GM08714 (cell line): ENCODE results near the gene FGD6.
"Not testable (repeated sequence)": the region's sequence is repeated elsewhere in the genome, so short reads cannot be mapped to it uniquely, and the experiment has no call there.

Experiments
- H3K4me3 ChIP-seq: fragments of 200-500 bp; sonication (Bioruptor generic); 2 replicates; pipeline ENCODE4 v1.5.1; 2014; ENCODE audit warnings: mild to moderate bottlenecking, low read length, inconsistent platforms
- ZNF274 ChIP-seq: IDR thresholded peaks from 2 replicates; pipeline ENCODE4 v1.6.1; 2012; ENCODE audit warnings: mild to moderate bottlenecking, low read depth, low read length

FGD6 gene

DNA sequence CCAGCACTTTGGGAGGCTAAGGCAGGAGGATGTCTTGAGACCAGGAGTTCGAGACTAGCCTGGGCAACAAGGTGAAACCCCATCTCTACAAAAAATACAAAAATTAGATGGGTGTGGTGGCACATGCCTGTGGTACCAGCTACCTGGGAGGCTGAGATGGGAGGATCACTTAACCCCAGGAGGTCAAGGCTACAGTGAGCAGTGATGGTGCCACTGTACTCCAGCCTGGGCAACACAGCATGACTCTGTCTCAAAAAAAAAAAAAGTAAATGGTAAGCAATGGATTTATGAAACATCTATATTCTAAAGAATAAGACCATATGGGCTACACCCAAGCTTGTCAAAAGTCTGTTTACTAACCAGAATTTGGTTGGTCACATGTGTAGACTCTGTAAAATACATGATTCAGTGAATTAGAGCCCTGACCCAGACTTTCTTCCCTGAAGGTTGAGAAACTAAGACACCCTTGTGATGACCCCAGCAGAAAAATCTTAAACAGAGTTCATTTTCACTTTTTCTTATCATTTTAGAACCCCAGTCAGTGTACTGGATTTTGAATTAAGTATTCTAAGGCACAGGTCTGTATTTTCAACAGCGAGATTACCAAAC lies 12.1 kb downstream of the FGD6 start:
- no peak for TF ChIP-seq ZNF274
- H3K4me3 ChIP-seq, result no peak overlapping the region

DNA sequence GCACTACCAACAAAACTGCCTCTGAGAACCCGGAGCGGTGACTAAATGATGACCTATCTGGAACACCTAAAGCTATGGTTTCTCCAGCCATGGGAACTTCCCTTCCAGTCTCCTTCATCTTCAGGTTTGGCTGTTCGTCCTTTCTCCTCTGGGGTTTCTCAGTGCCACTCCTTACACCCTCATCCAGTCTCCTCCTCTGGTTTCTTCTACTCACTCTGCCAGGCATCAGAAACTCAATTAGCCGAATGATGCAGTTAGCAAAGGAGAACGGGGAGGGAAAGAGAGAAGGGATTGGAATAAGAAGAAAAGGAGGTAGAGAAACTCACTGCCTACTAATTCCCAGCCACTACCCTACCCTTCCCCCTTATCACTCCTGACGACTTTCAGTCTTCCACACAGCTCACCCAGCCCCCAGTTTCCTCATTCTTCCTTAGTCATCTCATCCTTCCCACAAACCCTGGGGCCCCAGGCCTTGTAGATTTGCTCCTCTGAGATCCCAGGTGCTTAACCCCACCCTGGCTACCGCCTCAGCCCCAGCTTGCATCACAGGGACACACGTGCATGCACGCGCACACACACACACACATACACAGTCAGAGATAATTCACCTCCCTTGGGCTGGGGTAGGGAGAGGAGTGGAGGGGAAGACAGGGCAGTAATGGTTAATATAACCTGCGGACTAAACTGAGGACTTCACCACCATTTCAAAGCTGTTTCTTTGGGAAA lies 13.0 kb downstream of the FGD6 start:
- H3K4me3 ChIP-seq, result no peak overlapping the region
- TF ChIP-seq ZNF274, result no peak

DNA sequence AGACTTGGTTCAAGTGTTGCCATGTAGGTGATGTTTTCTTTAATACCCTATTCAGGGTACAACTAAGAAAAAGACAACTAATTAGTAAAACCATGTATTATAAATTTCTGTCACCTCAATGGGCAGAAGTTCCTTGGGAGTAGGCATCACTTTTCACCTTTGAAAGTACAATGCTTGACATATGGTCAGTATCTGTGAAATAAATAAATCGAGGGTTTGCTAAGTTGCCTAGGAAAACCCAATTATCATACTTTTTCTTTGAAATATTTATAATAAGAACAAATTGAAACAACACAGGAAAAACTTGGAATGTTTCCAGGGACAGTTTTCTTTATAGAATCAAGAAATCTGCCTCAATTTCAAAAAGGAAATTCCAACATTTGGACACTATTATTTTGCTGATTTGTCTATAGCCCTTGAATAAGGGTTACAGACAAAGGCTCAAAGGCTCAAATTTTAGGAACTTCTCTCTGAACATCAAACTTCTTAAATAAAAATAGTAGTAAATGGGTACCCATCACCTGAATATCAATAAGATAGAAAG lies 13.7 kb downstream of the FGD6 start:
- no peak overlapping the region for H3K4me3 ChIP-seq
- no peak for TF ChIP-seq ZNF274

DNA sequence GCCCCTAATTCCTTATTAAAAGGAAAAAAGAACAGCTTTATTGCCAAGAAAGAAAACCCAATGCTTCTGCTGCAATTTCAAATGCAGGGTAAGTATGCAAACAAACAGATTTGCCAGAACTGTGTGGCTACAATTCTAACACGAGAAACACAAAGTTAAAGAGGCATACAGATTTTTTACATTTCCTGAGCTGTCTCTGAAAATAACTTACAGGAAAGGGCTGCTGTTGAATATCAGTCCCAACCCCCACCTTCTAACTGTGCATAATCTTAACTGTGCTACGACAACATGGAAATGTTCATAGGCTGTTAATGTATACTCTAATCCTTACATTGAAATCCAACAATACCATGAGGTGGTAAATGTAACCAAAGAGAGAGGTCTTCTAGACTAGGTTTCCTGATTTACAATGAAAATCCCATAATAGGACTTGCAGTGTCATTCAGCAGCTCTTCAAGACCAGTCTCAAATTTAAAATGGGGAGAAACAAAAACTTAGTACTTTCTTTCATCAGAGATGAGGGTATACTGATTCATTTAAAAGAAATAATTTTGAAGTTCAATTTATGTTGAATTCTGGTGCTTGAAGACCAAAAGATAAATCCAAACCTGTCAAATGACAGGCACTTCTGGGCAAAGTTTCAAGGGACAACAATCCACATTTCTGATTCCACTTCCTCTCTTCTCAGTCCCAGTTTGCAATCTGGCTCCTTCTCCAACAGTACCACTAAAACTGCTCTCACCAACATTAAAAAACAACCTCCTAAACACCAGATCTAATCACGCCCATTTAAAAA lies 14.4 kb downstream of the FGD6 start:
- H3K4me3 ChIP-seq, result no peak overlapping the region
- TF ChIP-seq ZNF274, result no peak

DNA sequence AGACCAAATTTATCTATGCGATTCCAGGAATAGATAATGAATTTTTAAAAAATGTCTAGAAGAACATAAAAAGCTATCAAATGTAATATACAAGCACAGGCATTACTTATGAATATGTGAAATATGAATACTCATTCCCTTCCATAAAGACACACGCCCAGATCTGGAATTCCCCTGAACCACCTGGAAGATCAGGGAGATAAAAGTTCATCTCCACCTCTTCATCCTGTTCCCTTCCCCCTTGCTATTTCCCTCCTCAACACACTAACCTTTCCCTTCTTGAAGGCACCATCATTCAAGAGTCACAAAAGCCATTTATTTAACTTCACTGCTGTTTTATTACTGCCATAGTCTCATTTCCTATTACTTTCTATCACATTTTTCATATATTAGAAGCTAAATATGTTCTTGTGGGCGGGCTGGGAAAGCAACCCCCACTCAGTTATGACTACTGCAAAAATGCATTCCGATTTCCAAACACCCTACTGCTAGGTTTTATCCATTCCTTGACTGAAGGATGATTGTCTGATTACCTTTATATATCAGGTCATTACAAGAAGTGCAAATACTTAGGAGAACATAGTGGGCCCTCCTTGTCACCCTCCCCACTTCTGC lies 16.1 kb downstream of the FGD6 start:
- TF ChIP-seq ZNF274, result no peak
- no peak overlapping the region for H3K4me3 ChIP-seq

DNA sequence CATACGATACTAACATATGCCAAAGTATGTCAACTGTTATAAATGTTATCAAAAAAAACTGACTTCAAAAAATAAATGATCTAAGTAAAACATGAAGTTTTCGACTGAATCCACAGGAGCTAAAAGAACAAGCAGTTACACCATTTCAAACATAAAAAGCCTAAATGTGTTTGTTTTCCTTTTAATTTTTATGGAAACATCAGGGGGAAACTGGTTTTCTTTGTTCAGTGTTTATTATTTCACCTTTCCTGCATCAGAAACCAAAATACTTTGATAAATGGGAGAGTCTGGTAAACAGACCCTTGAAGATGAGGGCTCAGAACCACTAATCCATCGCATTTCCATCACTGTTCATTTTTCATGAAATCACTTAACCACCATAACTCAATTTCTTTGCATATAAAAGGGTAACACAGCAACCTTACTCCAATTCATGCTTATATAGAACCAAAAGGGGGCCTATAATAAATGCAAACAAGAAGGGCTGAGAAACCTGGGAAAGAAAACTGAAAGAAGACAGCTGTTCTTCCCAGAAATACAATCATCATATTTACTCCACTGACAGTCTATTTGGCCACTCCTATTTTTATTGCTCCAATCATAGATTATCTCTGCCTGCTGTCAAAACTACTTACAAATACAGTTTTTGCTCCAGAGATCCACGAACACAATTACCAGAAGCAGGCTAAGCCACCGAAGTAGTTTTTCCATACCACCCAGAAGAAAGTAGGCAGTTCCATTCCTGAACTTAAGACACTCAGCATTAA lies 17.0 kb downstream of the FGD6 start:
- no peak for TF ChIP-seq ZNF274
- H3K4me3 ChIP-seq, result no peak overlapping the region

DNA sequence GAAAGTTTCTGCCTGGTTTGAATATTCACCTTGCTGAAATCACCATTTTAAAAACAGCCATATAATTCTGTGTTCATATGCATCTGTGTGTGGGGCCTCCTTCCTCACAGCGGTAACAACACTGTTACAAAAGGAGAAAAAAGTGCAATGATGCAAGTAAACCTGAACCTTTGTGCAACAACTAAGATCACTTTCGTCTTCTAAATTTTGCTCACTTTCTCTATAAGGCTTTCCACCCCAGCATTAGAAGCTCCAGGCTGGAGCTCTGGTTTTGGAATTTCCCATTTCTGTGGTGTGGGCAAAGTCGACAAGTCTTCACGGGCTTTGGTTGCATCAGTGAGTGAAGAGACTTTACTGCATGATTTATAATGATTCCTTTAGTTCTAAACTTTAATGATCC lies 18.4 kb downstream of the FGD6 start:
- no peak overlapping the region for H3K4me3 ChIP-seq

DNA sequence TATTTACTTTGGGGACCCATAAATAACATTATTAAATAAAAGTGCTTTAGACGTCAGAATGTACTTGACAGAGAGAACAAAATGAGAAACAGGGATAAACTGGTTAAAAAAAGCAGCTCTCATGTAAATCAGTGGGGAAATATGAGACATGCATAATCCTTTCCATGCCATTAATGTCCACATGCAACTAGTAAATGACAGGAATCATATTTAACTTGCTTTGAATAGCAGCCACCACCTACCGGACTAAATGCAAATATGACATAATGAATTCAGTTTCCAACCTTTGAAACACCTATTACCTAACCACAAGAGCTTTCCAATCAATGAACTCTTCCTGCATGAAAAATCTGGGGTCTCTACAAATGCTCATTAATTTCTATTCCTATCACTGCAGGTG lies 19.6 kb downstream of the FGD6 start:
- no peak for TF ChIP-seq ZNF274
- H3K4me3 ChIP-seq, result no peak overlapping the region

More for the DNA sequence above, 18.4 kb downstream of the FGD6 start:
- TF ChIP-seq ZNF274, result no peak

DNA sequence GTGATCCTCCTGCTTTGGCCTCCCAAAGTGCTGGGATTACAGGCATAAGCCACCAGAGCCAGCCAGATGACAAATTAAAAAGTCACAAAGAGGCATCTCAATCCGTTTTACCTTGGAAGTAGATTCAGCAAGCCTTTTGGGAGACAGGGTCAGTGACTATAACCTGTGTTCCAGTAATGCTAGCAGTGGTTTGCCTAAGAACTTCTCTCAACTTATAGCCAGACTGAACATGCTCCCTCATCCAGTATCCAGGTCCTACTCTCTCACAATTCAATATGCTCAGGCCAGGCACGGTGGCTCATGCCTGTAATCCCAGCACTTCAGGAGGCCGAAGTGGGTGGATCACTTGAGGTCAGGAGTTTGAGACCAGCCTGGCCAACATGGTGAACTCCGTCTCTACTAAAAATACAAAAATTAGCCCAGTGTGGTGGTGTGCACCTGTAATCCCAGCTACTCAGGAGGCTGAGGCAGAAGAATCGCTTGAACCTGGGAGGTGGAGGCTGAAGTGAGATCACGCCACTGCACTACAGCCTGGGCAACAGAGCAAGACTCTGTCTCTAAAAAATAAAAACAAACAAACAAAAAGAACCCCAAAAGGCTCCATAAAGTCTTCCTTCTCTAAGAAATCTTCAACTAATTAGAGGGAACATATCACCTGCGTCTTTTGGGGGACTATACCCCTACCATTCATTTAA lies 20.2 kb downstream of the FGD6 start:
- not testable (repeated sequence) for H3K4me3 ChIP-seq

DNA sequence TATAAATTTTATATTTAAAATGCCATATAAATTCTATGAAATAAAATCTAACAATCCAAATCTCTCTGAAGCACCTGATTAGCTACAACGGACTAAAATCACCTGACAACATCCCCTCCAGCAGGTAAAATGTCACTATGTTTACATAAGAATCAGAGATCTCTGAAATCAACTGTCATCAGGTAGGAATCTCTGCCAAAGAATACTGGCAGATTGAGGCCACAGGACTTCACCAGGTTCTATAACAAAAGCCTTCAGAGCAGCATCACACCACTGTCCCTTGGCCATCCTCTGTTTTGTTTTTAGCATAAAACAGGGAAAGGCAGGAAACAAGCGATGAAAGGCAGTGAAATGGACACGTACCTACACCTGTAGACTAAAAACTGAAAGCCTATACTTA lies 22.1 kb downstream of the FGD6 start:
- no peak for TF ChIP-seq ZNF274

DNA sequence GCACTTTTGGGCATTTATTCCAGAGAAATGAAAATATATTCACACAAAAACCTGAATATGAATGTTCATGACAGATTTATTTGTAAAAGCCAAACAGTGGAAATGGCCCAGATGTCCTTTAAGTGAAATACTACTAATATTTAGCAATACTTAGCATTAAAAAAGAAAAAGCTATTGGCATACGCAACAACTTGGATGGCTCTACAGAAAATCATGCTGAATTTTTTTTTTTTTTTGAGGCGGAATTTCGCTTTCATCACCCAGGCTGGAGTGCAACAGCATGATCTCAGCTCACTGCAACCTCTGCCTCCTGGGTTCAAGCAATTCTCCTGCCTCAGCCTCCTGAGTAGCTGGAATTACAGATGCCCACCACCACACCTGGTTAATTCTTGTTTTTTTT lies 24.1 kb downstream of the FGD6 start:
- no peak for TF ChIP-seq ZNF274
- no peak overlapping the region for H3K4me3 ChIP-seq

More for the DNA sequence above, 22.1 kb downstream of the FGD6 start:
- no peak overlapping the region for H3K4me3 ChIP-seq

DNA sequence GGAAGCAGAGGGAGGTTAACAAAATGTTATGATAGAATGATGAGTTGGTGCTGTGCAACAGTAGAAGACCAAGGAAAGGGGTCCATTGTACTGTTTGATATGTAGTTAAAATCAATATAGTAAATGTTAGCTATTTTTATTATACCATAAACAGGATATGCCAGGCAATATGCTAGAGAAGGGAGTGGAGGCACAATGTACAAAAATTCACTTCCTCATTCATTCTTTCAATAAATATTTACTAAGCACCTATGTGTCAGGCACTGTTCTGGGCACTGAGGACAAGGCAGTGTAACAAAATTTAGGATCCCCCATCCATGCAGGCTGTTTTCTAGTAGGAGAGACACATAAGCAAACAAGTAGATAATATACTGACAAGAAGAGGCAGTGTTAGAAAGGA lies 25.0 kb downstream of the FGD6 start:
- TF ChIP-seq ZNF274, result no peak
- H3K4me3 ChIP-seq, result no peak overlapping the region

DNA sequence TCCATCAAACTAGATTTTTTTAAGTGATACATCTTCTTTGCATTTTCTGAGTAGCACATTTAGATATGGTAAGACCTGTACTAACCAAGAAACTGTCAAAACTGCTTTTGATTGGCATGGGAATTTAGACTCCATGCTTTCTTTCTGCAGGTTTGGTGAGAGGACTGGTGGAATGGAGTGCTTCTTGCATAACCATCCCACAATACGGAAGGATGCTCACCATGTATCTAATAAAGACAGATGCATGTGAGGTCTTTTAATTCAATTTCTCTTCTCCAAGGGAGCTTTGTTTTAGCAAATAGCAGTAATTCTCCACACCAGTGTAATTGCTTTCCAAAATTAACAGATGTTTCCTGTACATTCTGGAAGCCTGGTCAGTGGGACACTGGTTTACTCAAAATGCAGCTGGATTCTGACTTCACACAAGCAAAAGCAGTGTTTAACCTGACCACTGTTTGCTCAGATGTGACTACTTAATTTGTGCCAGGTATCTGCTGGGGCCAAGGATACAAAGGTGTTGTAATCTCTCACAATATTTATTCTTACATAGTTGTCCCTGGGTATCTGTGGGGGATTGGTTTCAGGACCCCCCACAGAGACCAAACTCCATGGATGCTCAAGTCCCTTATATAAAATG lies 26.1 kb downstream of the FGD6 start:
- no peak for TF ChIP-seq ZNF274
- no peak overlapping the region for H3K4me3 ChIP-seq
